HK-2 (cell line): ENCODE results near the gene NUDT19.
"Not testable (repeated sequence)": the region's sequence is repeated elsewhere in the genome, so short reads cannot be mapped to it uniquely, and the experiment has no call there.

Experiments used
- DNase-seq: peaks from one replicate; pipeline ENCODE4 v3.0.0-alpha.2; 2018; ENCODE audit not compliant: unreplicated experiment

Gene NUDT19

DNA sequence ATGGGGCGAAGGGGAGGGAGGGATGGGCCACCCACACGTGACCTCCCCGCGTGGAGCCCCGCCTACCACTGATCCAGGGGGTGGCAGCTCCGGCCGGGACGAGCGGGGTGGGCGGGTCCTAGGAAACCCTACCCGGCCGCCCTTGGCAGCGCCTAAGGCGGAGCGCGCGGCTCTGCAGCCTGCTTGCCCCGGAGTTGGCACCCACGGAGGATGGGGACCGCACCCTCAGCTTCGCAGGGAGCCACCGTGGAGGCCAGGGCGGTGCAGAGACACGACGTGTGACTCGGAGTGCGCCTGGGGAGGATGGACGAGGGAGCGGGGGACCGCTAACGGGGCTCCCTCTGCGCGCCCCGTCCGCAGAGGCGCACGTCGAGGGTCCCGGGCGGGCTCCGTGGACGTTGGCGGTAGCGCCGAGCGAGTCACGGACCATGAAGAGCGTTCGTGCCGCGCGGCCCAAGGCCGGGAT is 15.9 kb upstream of the NUDT19 start, which contains the start of gene RGS9BP:
Gene RGS9BP (plus strand): TSS at position 129 of the 466 bp plus-strand sequence. CDS start 416 bp downstream, outside the sequence.
- peak; percentile 75 for DNase-seq

DNA sequence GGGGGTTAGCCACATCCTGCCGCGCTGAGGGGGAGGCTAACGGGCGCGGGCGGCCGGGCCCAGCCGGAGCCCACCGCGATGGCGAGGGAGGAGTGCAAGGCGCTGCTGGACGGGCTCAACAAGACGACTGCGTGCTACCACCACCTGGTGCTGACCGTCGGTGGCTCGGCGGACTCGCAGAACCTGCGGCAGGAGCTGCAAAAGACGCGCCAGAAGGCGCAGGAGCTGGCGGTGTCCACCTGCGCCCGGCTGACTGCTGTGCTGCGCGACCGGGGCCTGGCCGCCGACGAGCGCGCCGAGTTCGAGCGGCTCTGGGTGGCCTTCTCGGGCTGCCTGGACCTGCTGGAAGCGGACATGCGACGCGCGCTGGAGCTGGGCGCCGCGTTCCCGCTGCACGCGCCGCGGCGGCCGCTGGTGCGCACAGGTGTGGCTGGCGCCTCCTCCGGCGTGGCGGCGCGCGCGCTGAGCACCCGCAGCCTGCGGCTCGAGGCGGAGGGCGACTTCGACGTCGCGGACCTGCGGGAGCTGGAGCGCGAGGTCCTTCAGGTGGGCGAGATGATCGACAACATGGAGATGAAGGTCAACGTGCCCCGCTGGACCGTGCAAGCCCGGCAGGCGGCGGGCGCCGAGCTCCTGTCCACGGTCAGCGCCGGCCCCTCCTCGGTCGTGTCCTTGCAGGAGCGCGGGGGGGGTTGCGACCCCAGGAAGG is 15.3 kb upstream of the NUDT19 start:
- DNase-seq = no peak

- no peak for DNase-seq
Observed at GRCh38 chr19:32676895-32677359, 14.7 kb upstream of the NUDT19 start.

DNA sequence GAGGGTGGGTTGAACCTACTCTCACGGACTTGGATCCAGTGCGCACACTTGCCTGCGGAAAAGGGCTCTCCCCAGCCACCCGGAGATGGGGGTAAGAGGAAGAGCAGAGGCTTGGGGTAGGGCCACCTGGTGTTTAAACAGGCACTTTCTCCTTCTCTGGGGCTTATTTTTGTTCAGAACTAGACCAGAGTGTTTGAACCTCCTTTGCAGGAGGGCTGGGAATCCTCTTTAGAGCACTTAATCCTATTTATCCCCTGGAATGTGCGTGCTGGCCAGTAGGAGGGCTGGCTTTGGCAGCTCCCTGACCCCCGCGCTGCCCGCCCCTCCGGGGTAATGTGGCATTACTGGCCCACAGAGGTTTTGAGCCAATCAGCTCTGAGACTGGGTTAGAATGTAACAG is 14.0 kb upstream of the NUDT19 start:
- no peak for DNase-seq

DNA sequence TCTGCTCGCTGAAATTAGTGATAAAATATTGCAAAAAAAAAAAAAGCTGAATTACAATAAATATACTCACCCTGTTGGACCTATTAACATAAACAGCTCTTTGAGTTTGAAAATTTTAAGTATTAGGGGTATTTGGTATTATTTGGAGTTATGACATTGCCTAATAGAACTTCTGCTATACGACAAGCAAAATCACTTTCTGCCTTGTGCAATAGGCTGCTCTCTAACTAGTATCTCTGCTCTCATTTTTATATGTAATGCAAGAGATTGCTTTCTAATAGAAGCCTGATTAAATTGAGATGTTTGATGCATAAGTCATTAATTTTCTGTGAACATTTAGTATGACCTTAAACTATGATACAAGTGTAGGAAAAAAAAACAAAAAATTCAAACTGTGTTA is 10.6 kb upstream of the NUDT19 start:
- no peak for DNase-seq

GRCh38 chr19:32682317-32682716 is 9.3 kb upstream of the NUDT19 start:
- DNase-seq = no peak

GRCh38 chr19:32686847-32687475 is 4.7 kb upstream of the NUDT19 start:
- DNase-seq = no peak

- no peak for DNase-seq
Observed at GRCh38 chr19:32687681-32688080, 3.9 kb upstream of the NUDT19 start.

GRCh38 chr19:32688311-32688710 is 3.3 kb upstream of the NUDT19 start:
- DNase-seq = no peak

GRCh38 chr19:32691952-32692726 is 518 bp downstream of the NUDT19 start:
- DNase-seq = peak; percentile 69

DNA sequence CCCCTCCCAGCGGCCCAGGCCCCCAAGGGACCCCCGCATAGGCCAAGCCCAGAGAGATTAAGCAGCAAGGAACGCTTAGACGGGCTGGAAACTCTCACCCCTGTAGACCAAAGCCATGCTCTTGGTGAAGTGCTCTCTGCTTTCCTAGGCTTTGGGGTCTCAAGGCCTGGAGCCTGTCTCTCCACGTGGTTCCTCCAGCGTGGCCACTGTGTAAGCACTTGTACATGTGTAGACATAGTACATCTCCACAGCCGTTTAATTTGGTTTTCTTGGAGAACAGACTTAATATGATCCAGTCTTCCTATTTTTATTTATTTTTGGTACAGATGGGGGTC is 1.1 kb downstream of the NUDT19 start:
- DNase-seq = no peak

GRCh38 chr19:32693151-32694108 is 1.8 kb downstream of the NUDT19 start:
- DNase-seq = not testable (repeated sequence)

DNA sequence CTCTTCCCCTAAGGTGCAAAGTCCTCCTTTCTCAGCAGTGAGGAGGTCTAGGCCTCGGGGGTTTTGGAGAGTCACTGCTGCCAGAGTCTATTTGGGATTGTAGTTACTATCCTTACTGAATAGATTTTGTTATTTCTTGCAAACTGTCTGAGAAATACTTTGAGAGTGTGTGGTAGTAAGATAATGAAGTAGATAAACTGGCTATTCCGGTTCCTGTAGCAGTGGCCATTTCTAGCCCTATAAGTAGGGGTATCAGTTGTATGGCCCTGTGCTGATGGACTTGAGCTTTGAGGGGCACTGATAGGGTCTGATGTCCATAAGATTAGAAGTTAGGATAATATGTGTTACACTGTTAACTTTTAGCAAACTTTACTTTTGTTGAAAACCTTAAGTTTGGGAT is 2.7 kb downstream of the NUDT19 start:
- DNase-seq = not testable (repeated sequence)

GRCh38 chr19:32694851-32695250 is 3.2 kb downstream of the NUDT19 start:
- not testable (repeated sequence) for DNase-seq

DNA sequence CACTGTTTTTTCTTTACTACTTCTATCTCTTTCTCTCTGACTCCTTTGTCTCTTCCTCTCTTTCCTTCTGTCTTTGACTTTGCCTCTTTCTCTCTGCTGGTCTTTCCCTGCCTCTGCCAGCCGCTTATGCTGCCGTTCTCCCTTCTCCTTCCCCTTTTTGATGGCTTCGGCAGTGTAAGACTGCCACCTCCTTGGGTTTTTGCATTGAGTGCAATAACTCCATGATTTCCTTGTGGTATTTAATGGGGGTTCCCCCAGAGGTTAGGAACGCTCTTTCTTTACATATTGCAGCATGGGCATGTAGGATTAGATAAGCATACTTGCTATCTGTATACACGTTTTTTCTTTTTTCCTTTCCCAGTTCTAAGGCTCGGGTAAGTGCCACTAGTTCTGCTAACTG is 3.9 kb downstream of the NUDT19 start:
- DNase-seq = not testable (repeated sequence)

- not testable (repeated sequence) for DNase-seq
Observed at GRCh38 chr19:32696771-32697170, 5.2 kb downstream of the NUDT19 start.

- not testable (repeated sequence) for DNase-seq
Observed at GRCh38 chr19:32700129-32700528, 8.5 kb downstream of the NUDT19 start.

DNA sequence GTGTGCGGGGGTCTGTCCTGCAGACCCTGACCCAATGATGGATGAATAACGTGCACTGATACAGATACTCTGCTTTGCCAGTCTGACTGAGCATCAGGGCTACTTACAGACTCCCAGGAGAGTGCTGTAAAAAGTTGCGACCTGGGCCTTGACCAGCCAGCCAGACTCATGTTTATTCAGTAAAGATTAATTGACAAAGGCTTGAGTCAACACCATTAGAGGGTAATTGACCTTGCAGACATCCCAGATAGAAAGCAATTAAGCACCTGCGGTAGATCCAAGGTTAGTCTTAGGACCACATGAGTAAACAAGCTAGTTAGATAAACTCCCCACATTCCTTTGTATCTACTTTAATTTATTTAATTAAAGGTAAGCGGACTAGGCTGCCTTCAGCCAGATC is 10.4 kb downstream of the NUDT19 start:
- DNase-seq = no peak

GRCh38 chr19:32704006-32704405 is 12.4 kb downstream of the NUDT19 start:
- DNase-seq = not testable (repeated sequence)

DNA sequence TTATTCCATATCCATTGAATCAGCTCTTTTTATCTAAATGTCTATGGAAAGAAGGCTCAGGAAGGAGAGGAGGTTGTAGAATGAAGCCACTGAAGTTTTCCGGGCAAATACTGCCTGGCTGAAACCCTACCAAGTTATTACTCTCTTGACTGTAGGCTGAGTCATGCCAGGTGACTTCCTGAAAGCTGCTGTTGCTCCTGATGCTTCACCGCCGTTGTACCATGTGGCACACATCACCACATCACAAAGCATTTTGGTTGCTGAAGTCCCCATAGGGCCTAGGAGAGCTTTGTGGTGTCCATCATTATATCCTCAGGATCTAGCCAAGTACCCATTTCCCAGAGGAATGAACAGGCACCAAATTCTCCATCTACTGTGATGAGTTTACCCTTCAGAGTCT is 16.8 kb downstream of the NUDT19 start:
- no peak for DNase-seq

DNA sequence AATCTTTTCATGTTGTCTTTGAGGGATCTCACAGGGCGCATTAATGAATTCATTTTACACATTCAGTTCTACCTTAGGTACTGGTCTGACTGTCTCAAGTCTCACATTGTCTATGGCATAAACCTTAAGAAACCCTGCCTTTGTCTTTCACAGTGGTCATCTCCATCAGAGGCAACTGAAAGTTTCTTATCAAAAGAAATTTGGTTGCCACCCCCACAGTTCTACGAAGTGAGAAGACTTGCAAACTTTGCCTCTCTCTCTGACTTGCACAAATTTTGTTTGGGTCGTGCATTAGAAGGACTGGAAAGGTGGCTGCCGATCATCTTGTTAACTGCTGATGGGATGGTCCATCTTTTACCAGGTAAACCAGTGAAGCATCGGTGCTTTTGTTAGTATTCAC is 17.4 kb downstream of the NUDT19 start:
- no peak for DNase-seq
